HCT116 (cell line): Measurements from ENCODE around the gene SF3B6. TPM values are rescaled to one million over a fixed set of nuclear protein-coding genes. Genes with fewer than 3 reads are reported as not detected.

ENCODE experiments used
- ATAC-seq: fragments of 200-7000 bp; cut with Tn5 transposase; 2 replicates; pipeline ENCODE4 v1.9.1; 2020; ENCODE audit warnings: mild to moderate bottlenecking, moderate library complexity
- BruUV-seq: library from RNA; stranded (reverse); fragments of 400-500 nt; replicated peaks from 2 replicates; lab custom pipeline; 2021; lab: Mats Ljungman, UMichigan
- CTCF ChIA-PET: fragments of 300-600 bp; sonication (Branson Sonifier 250); formaldehyde crosslinking; loops from one replicate; lab custom pipeline; 2021; ENCODE audit warnings: antibody characterized with exemption; lab: Charles Lee
- POLR2A ChIA-PET: fragments of 300-600, 350-600 bp; sonication (Branson Sonifier 250); formaldehyde crosslinking; loops from one replicate; lab custom pipeline; 2021; ENCODE audit warnings: antibody characterized with exemption; lab: Charles Lee
- RAD21 ChIA-PET, 2 experiments: fragments of 300-600 bp; sonication (Branson Sonifier 250); formaldehyde crosslinking; loops; one replicate each; lab custom pipeline; 2023; ENCODE audit warnings: low total read pairs in 2 of 2; ENCODE audit not compliant: uncharacterized antibody in 2 of 2, unreplicated experiment in 2 of 2, low non-redundant PET in 1 of 2; lab: Charles Lee
- DNase-seq: peaks from one replicate; pipeline ENCODE4 v3.0.0-alpha.2; 2010; ENCODE audit warnings: low read depth, low spot score
- H2AFZ ChIP-seq: fragments of 200-600 bp; shearing (Covaris generic), sonication (generic); 2 replicates; pipeline ENCODE4 v1.6.1; 2017; ENCODE audit warnings: low read depth, mixed run types, mixed read lengths, antibody characterized with exemption, low read length; ENCODE audit not compliant: poor library complexity, severe bottlenecking
- H3K27ac ChIP-seq: 2 replicates; pipeline ENCODE4 v1.5.1; 2012; ENCODE audit warnings: low read depth, low read length
- H3K27me3 ChIP-seq: fragments of 200-600 bp; sonication (generic); 2 replicates; pipeline ENCODE4 v1.6.1; 2016; ENCODE audit warnings: mixed run types, low read length, mixed read lengths; ENCODE audit not compliant: insufficient read depth
- H3K36me3 ChIP-seq, 2 experiments: fragments of 200-500 bp in 1 of 2; fragments of 200-600 bp in 1 of 2; sonication (Bioruptor generic) in 1 of 2; sonication (generic) in 1 of 2; 2 replicates each; pipeline versions ENCODE4 v1.5.1 to v1.6.1; 2014 to 2016; ENCODE audit warnings: low read length in 2 of 2, inconsistent platforms in 1 of 2, mixed read lengths in 1 of 2, mixed run types in 1 of 2; ENCODE audit not compliant: insufficient read depth in 2 of 2, control insufficient read depth in 1 of 2
- H3K4me1 ChIP-seq, 2 experiments: fragments of 200-600 bp in 1 of 2; sonication (generic) in 1 of 2; 2 replicates each; pipeline versions ENCODE4 v1.5.1 to v1.6.1; 2012 to 2017; ENCODE audit warnings: low read length in 2 of 2, inconsistent platforms in 1 of 2, mild to moderate bottlenecking in 1 of 2, mixed read lengths in 1 of 2, mixed run types in 1 of 2, moderate library complexity in 1 of 2; ENCODE audit not compliant: insufficient read depth in 2 of 2, control insufficient read depth in 1 of 2
- H3K4me2 ChIP-seq: fragments of 200-600 bp; sonication (generic); 2 replicates; pipeline ENCODE4 v1.6.1; 2017; ENCODE audit warnings: mixed run types, low read length, mixed read lengths
- H3K4me3 ChIP-seq, 2 experiments: fragments of 200-600 bp in 1 of 2; sonication (generic) in 1 of 2; replicated peaks in 1 of 2; 2 replicates each; pipeline ENCODE4 v1.5.1; 2011 to 2016; ENCODE audit warnings: low read length in 2 of 2, control low read depth in 1 of 2, low read depth in 1 of 2, mild to moderate bottlenecking in 1 of 2, mixed read lengths in 1 of 2, mixed run types in 1 of 2
- H3K79me2 ChIP-seq: fragments of 200-600 bp; sonication (generic); 2 replicates; pipeline ENCODE4 v1.6.1; 2017; ENCODE audit warnings: mild to moderate bottlenecking, mixed run types, low read length, moderate library complexity, mixed read lengths; ENCODE audit not compliant: insufficient read depth
- H3K9ac ChIP-seq: fragments of 200-600 bp; sonication (generic); 2 replicates; pipeline ENCODE4 v1.6.1; 2016; ENCODE audit warnings: low read length, mixed read lengths
- H3K9me2 ChIP-seq: fragments of 200-600 bp; sonication (generic), shearing (Covaris generic); 2 replicates; pipeline ENCODE4 v1.6.1; 2017; ENCODE audit warnings: mixed run types, mild to moderate bottlenecking, moderate library complexity; ENCODE audit not compliant: insufficient read depth
- H3K9me3 ChIP-seq, 2 experiments: fragments of 200-500 bp in 1 of 2; fragments of 200-600 bp in 1 of 2; sonication (Bioruptor generic) in 1 of 2; sonication (generic) in 1 of 2; 2 replicates each; pipeline ENCODE4 v1.6.1; 2014 to 2017; ENCODE audit warnings: low read length in 2 of 2, mixed read lengths in 2 of 2, inconsistent platforms in 1 of 2, low read depth in 1 of 2, mild to moderate bottlenecking in 1 of 2, mixed run types in 1 of 2, moderate library complexity in 1 of 2; ENCODE audit not compliant: control insufficient read depth in 1 of 2, insufficient read depth in 1 of 2
- H4K20me1 ChIP-seq: fragments of 200-600 bp; sonication (generic), shearing (Covaris generic); 2 replicates; pipeline ENCODE4 v1.6.1; 2017; ENCODE audit warnings: mixed run types, mild to moderate bottlenecking, moderate library complexity; ENCODE audit not compliant: insufficient read depth
- CEBPB ChIP-seq: IDR thresholded peaks from 2 replicates; pipeline ENCODE4 v1.6.1; 2012; ENCODE audit warnings: low read depth
- EGR1 ChIP-seq: IDR thresholded peaks from 2 replicates; pipeline ENCODE4 v1.6.1; 2012; ENCODE audit warnings: low read depth
- ELF1 ChIP-seq: IDR thresholded peaks from 2 replicates; pipeline ENCODE4 v1.6.1; 2012; ENCODE audit warnings: low read depth, borderline replicate concordance
- EZH2 ChIP-seq: fragments of 200-600 bp; sonication (generic); IDR thresholded peaks from 2 replicates; pipeline ENCODE4 v1.6.1; 2017; ENCODE audit warnings: antibody characterized with exemption, mixed run types
- EZH2phosphoT487 ChIP-seq: fragments of 200-600 bp; IDR thresholded peaks from 2 replicates; pipeline ENCODE4 v1.6.1; 2018; ENCODE audit warnings: antibody characterized with exemption, borderline replicate concordance
- FOSL1 ChIP-seq: IDR thresholded peaks from 2 replicates; pipeline ENCODE4 v1.6.1; 2012; ENCODE audit warnings: low read depth
- POLR2A ChIP-seq: IDR thresholded peaks from 2 replicates; pipeline ENCODE4 v1.7.0; 2011; ENCODE audit warnings: borderline replicate concordance; ENCODE audit not compliant: insufficient read depth, insufficient read length; ENCODE audit errors: extremely low read depth
- POLR2AphosphoS5 ChIP-seq: IDR thresholded peaks from 2 replicates; pipeline ENCODE4 v1.6.1; 2011; ENCODE audit warnings: mild to moderate bottlenecking, low read depth, low read length, moderate library complexity
- SIN3A ChIP-seq: IDR thresholded peaks from 2 replicates; pipeline ENCODE4 v1.6.1; 2012; ENCODE audit warnings: low read depth
- SRF ChIP-seq: IDR thresholded peaks from 2 replicates; pipeline ENCODE4 v1.6.1; 2012; ENCODE audit warnings: low read depth
- TCF7L2 ChIP-seq: IDR thresholded peaks from 2 replicates; pipeline ENCODE4 v1.7.0; 2011; ENCODE audit warnings: borderline replicate concordance, inconsistent platforms; ENCODE audit not compliant: insufficient read depth, insufficient read length; ENCODE audit errors: extremely low read depth
- ZFX ChIP-seq: fragments of 450-650 bp; IDR thresholded peaks from 2 replicates; pipeline ENCODE4 v1.6.1; 2017
- ZNF274 ChIP-seq: fragments of 200-500 bp; sonication (Bioruptor generic); IDR thresholded peaks from 2 replicates; pipeline ENCODE4 v1.6.1; 2014; ENCODE audit warnings: mild to moderate bottlenecking, low read depth, low read length, inconsistent platforms
- intact Hi-C: fragments of 100-400 bp; cut with micrococcal nuclease; formaldehyde crosslinking; loops from 2 replicates; pipeline ENCODE4 v1.10.0; 2022
- total RNA-seq: library from RNA; stranded (reverse); gene quantifications from one replicate; pipeline ENCODE4 v1.2.1, GENCODE V29; 2021; ENCODE audit not compliant: unreplicated experiment
- TF ChIP-seq, protein P1 (sequence below), 3 experiments: fragments of 200-600 bp in 1 of 3; sonication (generic) in 1 of 3; IDR thresholded peaks in 2 of 3; conservative IDR thresholded peaks in 1 of 3; 2 replicates each; pipeline ENCODE4 v1.5.1; 2012 to 2017; ENCODE audit warnings: low read depth in 2 of 3, low read length in 2 of 3, antibody characterized with exemption in 1 of 3, borderline replicate concordance in 1 of 3, control low read depth in 1 of 3, mild to moderate bottlenecking in 1 of 3, mixed read lengths in 1 of 3, mixed run types in 1 of 3, moderate library complexity in 1 of 3; ENCODE audit not compliant: insufficient read depth in 1 of 3
- TF ChIP-seq, protein P2 (sequence below): IDR thresholded peaks from 2 replicates; pipeline ENCODE4 v1.6.1; 2012

The SF3B6 gene
- total RNA-seq, 1 experiment from 2014 or later: 129 TPM

DNA sequence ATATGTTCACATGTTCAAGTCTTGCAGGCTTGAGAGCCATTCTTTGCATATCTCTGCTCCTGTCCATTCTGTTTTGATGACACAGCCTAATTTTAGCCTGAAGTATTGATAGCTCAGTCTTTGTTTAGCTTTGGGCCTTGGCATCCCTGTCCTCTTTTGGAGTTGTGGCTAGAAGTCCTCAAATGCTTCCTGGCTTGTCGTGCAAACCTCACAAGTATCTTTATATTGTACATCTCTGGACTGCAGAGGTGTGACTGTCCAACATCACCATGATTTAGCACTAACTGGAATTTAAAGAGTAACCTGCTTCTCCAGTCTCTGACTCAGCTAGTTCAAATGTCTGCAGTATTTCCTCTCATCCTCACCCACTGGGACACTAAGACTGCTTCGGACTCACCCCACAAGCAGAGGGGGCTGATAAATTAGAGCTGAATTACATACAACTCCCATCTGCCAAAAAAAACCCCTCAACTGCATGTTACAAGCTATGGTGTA is 35.3 kb upstream of the SF3B6 start:
- Histone ChIP-seq H3K4me2 (peak overlapping the region; percentile 20; the same call in 1 of the 2 replicates), H3K9ac (no peak overlapping the region), H3K9me2 (no peaks in the 10 kb centered on the region), H3K79me2 (no peaks in the 10 kb centered on the region), H3K9me3 (no peaks in the 10 kb centered on the region), H3K27me3 (no peaks in the 10 kb centered on the region), H3K36me3 (no peaks in the 10 kb centered on the region), H3K4me3 (no peak overlapping the region), H3K4me1 (peaks cover 4 to 22% of the 10 kb centered on the region in 2 experiments; a peak in 3 of 4 replicates), H4K20me1 (no peaks in the 10 kb centered on the region), H2AFZ (no peak overlapping the region), H3K27ac (no peak overlapping the region)
- RAD21 ChIA-PET: no interaction called here
- intact Hi-C loops: no loop called here
- ATAC-seq: no peak
- POLR2A ChIA-PET: no interaction called here
- DNase-seq: no peak
- CTCF ChIA-PET: no interaction called here
- BruUV-seq: no TSS peak
- TF ChIP-seq, protein P1, sequence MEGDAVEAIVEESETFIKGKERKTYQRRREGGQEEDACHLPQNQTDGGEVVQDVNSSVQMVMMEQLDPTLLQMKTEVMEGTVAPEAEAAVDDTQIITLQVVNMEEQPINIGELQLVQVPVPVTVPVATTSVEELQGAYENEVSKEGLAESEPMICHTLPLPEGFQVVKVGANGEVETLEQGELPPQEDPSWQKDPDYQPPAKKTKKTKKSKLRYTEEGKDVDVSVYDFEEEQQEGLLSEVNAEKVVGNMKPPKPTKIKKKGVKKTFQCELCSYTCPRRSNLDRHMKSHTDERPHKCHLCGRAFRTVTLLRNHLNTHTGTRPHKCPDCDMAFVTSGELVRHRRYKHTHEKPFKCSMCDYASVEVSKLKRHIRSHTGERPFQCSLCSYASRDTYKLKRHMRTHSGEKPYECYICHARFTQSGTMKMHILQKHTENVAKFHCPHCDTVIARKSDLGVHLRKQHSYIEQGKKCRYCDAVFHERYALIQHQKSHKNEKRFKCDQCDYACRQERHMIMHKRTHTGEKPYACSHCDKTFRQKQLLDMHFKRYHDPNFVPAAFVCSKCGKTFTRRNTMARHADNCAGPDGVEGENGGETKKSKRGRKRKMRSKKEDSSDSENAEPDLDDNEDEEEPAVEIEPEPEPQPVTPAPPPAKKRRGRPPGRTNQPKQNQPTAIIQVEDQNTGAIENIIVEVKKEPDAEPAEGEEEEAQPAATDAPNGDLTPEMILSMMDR (IDR thresholded peaks at IDR 0.05 in 2 of 3, conservative IDR thresholded peaks at IDR 0.05 in 1 of 3; ENCODE audit: borderline replicate concordance in 1 of 3, insufficient read depth in 1 of 3, low read depth in 2 of 3, low read length in 2 of 3): no peak
- TF ChIP-seq EZH2phosphoT487: no peak
- TF ChIP-seq FOSL1: no peak

DNA sequence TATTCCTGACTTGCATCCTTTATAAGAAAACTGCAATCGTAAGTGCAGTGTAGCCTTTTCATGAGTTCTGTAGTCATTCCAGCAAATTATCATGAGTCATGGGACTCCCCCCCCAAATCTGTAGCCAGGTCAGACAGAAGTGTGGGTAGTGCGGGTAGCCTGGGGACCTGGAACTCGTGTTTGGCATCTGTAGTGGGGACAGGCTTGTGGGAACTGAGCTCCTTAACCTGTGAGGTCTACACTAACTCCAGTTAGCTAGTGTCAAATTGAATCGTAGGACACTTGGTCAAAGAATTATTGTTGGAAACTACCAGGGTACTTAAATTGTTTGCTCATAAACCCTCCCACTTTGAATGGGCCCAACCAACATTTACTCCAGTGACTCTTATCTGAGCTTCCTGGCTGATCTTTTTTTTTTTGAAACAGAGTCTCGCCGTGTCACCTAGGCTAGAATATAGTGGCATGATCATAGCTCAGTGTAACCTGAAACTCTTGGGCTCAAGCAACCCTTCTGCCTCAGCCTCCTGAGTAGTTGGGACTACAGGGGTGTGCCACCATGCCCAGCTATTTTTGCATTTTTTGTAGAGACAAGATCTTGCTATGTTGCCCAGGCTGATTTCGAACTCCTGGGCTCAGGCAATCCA is 34.7 kb upstream of the SF3B6 start:
- no TSS peak for BruUV-seq
- Histone ChIP-seq H3K4me2 (peak overlapping the region; percentile 20; the same call in 1 of the 2 replicates), H3K27ac (no peak overlapping the region), H3K4me3 (no peak overlapping the region), H4K20me1 (no peaks in the 10 kb centered on the region), H2AFZ (no peak overlapping the region), H3K36me3 (no peaks in the 10 kb centered on the region), H3K4me1 (peaks cover 4 to 22% of the 10 kb centered on the region in 2 experiments; a peak in 3 of 4 replicates), H3K9me2 (no peaks in the 10 kb centered on the region), H3K9me3 (no peaks in the 10 kb centered on the region), H3K27me3 (no peaks in the 10 kb centered on the region), H3K79me2 (no peaks in the 10 kb centered on the region), H3K9ac (no peak overlapping the region)
- DNase-seq: no peak
- intact Hi-C loops: no loop called here
- CTCF ChIA-PET: no interaction called here
- ATAC-seq: no peak
- RAD21 ChIA-PET: no interaction called here
- POLR2A ChIA-PET: no interaction called here
- TF ChIP-seq POLR2A (no peak), FOSL1 (no peak), SIN3A (no peak), TCF7L2 (no peak), SRF (no peak), CEBPB (no peak), EZH2phosphoT487 (no peak), ELF1 (no peak), EZH2 (no peak), ZNF274 (no peak), ZFX (no peak), POLR2AphosphoS5 (no peak), EGR1 (no peak)
- TF ChIP-seq, protein P2, sequence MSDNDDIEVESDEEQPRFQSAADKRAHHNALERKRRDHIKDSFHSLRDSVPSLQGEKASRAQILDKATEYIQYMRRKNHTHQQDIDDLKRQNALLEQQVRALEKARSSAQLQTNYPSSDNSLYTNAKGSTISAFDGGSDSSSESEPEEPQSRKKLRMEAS: no peak
